ENCODE data around the gene RPS6KA1. TPM values are rescaled to one million over a fixed set of nuclear protein-coding genes. Genes with fewer than 3 reads are reported as not detected.

The RPS6KA1 gene
- total and polyA plus RNA-seq, 2 of the 13 experiments (the other 11 are each of a cell fraction or from before 2014, with no cell fraction given) = 19.6 to 24.2 TPM

DNA sequence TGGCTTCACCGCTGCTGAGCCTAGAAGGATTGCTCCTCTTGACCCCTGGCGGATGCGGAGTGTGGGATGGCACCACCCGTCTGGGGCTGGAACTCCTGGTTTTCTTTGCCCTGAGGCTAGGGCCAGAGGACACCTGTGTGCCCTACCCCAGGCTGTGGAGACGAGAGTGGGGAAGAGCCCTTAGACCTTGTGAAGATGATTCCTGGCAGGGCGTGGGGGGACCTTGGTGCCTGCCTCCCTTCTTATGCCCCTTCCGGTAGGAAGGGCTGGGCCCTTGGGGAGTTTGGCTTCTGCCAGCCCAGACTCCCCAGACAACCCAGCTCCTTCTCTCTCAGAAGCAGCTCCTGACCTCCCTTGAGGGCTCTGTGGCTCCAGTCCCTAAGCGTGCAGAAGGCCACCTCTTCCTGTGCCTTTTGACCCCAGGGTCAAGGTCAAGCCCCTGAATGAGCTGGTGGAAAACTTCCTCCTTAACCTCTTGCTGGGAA is 891 bp downstream of the RPS6KA1 start (continued):
- TF ChIP-seq FOXC1 (CRISPR knock-in tag; IDR thresholded peaks at IDR 0.05; ENCODE audit: borderline replicate concordance) = no peak
- no peak for TF ChIP-seq RAD21 (CRISPR knock-in tag; IDR thresholded peaks at IDR 0.05)
- TF ChIP-seq IKZF4 (CRISPR knock-in tag; IDR thresholded peaks at IDR 0.05; ENCODE audit: borderline replicate concordance, low read depth, not compliant biosample characterization) = no peak
- TF ChIP-seq ZBTB20 (CRISPR knock-in tag; IDR thresholded peaks at IDR 0.05; ENCODE audit: borderline replicate concordance, low read depth) = no peak
- TF ChIP-seq, protein P1, sequence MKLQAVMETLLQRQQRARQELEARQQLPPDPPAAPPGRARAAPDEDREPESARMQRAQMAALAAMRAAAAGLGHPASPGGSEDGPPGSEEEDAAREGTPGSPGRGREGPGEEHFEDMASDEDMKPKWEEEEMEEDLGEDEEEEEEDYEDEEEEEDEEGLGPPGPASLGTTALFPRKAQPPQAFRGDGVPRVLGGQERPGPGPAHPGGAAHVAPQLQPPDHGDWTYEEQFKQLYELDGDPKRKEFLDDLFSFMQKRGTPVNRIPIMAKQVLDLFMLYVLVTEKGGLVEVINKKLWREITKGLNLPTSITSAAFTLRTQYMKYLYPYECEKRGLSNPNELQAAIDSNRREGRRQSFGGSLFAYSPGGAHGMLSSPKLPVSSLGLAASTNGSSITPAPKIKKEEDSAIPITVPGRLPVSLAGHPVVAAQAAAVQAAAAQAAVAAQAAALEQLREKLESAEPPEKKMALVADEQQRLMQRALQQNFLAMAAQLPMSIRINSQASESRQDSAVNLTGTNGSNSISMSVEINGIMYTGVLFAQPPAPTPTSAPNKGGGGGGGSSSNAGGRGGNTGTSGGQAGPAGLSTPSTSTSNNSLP (IDR thresholded peaks at IDR 0.05; ENCODE audit: low read depth, low read length) = no peak
- TF ChIP-seq, protein P2, sequence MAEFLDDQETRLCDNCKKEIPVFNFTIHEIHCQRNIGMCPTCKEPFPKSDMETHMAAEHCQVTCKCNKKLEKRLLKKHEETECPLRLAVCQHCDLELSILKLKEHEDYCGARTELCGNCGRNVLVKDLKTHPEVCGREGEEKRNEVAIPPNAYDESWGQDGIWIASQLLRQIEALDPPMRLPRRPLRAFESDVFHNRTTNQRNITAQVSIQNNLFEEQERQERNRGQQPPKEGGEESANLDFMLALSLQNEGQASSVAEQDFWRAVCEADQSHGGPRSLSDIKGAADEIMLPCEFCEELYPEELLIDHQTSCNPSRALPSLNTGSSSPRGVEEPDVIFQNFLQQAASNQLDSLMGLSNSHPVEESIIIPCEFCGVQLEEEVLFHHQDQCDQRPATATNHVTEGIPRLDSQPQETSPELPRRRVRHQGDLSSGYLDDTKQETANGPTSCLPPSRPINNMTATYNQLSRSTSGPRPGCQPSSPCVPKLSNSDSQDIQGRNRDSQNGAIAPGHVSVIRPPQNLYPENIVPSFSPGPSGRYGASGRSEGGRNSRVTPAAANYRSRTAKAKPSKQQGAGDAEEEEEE (CRISPR knock-in tag; IDR thresholded peaks at IDR 0.05; ENCODE audit: borderline replicate concordance) = no peak
- no peak for TF ChIP-seq KDM5B (CRISPR knock-in tag; IDR thresholded peaks at IDR 0.05; ENCODE audit: borderline replicate concordance)
- TF ChIP-seq SRY (CRISPR knock-in tag; IDR thresholded peaks at IDR 0.05) = no peak
- TF ChIP-seq HIVEP1 (CRISPR knock-in tag; IDR thresholded peaks at IDR 0.05) = no peak
- TF ChIP-seq ZNF781 (CRISPR knock-in tag; IDR thresholded peaks at IDR 0.05; ENCODE audit: borderline replicate concordance, not compliant biosample characterization) = no peak
- TF ChIP-seq NR1H2 (CRISPR knock-in tag; IDR thresholded peaks at IDR 0.05; ENCODE audit: borderline replicate concordance, low read depth) = no peak
- no peak for TF ChIP-seq SNRNP70 (IDR thresholded peaks at IDR 0.05; ENCODE audit: low read depth, low read length)
- no peak for TF ChIP-seq BCL6 (CRISPR knock-in tag; IDR thresholded peaks at IDR 0.05)
- TF ChIP-seq, protein P3, sequence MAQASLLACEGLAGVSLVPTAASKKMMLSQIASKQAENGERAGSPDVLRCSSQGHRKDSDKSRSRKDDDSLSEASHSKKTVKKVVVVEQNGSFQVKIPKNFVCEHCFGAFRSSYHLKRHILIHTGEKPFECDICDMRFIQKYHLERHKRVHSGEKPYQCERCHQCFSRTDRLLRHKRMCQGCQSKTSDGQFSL (CRISPR knock-in tag; IDR thresholded peaks at IDR 0.05) = no peak
- 0 out of 2 replicates have a peak, but pooled peaks have one; percentile 38 for TF ChIP-seq ESRRA (CRISPR knock-in tag; IDR thresholded peaks at IDR 0.05; ENCODE audit: low read depth)
- TF ChIP-seq ZNF563 (CRISPR knock-in tag; IDR thresholded peaks at IDR 0.05) = no peak
- TF ChIP-seq, protein P4, sequence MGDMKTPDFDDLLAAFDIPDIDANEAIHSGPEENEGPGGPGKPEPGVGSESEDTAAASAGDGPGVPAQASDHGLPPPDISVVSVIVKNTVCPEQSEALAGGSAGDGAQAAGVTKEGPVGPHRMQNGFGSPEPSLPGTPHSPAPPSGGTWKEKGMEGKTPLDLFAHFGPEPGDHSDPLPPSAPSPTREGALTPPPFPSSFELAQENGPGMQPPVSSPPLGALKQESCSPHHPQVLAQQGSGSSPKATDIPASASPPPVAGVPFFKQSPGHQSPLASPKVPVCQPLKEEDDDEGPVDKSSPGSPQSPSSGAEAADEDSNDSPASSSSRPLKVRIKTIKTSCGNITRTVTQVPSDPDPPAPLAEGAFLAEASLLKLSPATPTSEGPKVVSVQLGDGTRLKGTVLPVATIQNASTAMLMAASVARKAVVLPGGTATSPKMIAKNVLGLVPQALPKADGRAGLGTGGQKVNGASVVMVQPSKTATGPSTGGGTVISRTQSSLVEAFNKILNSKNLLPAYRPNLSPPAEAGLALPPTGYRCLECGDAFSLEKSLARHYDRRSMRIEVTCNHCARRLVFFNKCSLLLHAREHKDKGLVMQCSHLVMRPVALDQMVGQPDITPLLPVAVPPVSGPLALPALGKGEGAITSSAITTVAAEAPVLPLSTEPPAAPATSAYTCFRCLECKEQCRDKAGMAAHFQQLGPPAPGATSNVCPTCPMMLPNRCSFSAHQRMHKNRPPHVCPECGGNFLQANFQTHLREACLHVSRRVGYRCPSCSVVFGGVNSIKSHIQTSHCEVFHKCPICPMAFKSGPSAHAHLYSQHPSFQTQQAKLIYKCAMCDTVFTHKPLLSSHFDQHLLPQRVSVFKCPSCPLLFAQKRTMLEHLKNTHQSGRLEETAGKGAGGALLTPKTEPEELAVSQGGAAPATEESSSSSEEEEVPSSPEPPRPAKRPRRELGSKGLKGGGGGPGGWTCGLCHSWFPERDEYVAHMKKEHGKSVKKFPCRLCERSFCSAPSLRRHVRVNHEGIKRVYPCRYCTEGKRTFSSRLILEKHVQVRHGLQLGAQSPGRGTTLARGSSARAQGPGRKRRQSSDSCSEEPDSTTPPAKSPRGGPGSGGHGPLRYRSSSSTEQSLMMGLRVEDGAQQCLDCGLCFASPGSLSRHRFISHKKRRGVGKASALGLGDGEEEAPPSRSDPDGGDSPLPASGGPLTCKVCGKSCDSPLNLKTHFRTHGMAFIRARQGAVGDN (CRISPR knock-in tag; IDR thresholded peaks at IDR 0.05) = no peak
